NCI-H2196 (cell line): ENCODE results near the gene CUEDC1.
A peak's percentile ranks its signal among the peaks of the same experiment; 100 is the strongest.

ENCODE experiments used
- DNase-seq: peaks from one replicate; lab custom pipeline; 2025; ENCODE audit not compliant: unreplicated experiment; lab: John Stamatoyannopoulos, UW

Gene CUEDC1

GRCh38 chr17:57839571-57839923 lies 115.7 kb downstream of the CUEDC1 start:
- DNase-seq: no peak

- DNase-seq: no peak
Measured at GRCh38 chr17:57838857-57839570, 116.2 kb downstream of the CUEDC1 start.

- DNase-seq: no peak
Measured at GRCh38 chr17:57838453-57838852, 116.8 kb downstream of the CUEDC1 start.

GRCh38 chr17:57835333-57835900 lies 119.8 kb downstream of the CUEDC1 start:
- no peak for DNase-seq

- DNase-seq: peak; percentile 31
Measured at GRCh38 chr17:57834146-57834741, 121.0 kb downstream of the CUEDC1 start.

GRCh38 chr17:57833179-57833939 lies 121.9 kb downstream of the CUEDC1 start:
- DNase-seq: peak; percentile 83

GRCh38 chr17:57832314-57833178 lies 122.7 kb downstream of the CUEDC1 start:
- DNase-seq: no peak

- DNase-seq: no peak
Measured at GRCh38 chr17:57830880-57831279, 124.3 kb downstream of the CUEDC1 start.

- no peak for DNase-seq
Measured at GRCh38 chr17:57823469-57824401, 131.5 kb downstream of the CUEDC1 start.

GRCh38 chr17:57819867-57820266 lies 135.3 kb downstream of the CUEDC1 start:
- no peak for DNase-seq

GRCh38 chr17:57819285-57819684 lies 135.9 kb downstream of the CUEDC1 start:
- DNase-seq: no peak

- no peak for DNase-seq
Measured at GRCh38 chr17:57818066-57818465, 137.1 kb downstream of the CUEDC1 start.

GRCh38 chr17:57817299-57817698 lies 137.9 kb downstream of the CUEDC1 start:
- no peak for DNase-seq

- DNase-seq: no peak
Measured at GRCh38 chr17:57814421-57814820, 140.8 kb downstream of the CUEDC1 start.

- DNase-seq: peak; percentile 14
Measured at GRCh38 chr17:57811638-57812280, 143.5 kb downstream of the CUEDC1 start.
